ENCODE results near the gene PCDHA9.
"Not testable (repeated sequence)": the region's sequence is repeated elsewhere in the genome, so short reads cannot be mapped to it uniquely, and the experiment has no call there.

The PCDHA9 gene

DNA sequence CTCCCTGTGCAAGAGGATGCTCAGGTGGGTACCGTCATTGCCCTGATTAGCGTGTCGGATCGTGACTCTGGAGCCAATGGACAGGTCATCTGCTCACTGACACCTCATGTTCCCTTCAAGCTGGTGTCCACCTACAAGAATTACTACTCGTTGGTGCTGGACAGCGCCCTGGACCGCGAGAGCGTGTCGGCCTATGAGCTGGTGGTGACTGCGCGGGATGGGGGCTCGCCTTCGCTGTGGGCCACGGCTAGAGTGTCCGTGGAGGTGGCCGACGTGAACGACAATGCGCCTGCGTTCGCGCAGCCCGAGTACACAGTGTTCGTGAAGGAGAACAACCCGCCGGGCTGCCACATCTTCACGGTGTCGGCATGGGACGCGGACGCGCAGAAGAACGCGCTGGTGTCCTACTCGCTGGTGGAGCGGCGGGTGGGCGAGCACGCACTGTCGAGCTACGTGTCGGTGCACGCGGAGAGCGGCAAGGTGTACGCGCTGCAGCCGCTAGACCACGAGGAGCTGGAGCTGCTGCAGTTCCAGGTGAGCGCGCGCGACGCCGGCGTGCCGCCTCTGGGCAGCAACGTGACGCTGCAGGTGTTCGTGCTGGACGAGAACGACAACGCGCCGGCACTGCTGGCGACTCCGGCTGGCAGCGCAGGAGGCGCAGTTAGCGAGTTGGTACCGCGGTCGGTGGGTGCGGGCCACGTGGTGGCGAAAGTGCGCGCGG, 28.5 kb downstream of the PCDHA9 start:
- DNase-seq (ENCODE audit: low read depth) = not testable (repeated sequence)

DNA sequence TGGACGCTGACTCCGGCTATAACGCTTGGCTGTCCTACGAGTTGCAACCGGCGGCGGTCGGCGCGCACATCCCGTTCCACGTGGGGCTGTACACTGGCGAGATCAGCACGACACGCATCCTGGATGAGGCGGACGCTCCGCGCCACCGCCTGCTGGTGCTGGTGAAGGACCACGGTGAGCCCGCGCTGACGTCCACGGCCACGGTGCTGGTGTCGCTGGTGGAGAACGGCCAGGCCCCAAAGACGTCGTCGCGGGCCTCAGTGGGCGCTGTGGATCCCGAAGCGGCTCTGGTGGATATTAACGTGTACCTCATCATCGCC, 29.0 kb downstream of the PCDHA9 start:
- no peak for DNase-seq (ENCODE audit: low read depth)

DNA sequence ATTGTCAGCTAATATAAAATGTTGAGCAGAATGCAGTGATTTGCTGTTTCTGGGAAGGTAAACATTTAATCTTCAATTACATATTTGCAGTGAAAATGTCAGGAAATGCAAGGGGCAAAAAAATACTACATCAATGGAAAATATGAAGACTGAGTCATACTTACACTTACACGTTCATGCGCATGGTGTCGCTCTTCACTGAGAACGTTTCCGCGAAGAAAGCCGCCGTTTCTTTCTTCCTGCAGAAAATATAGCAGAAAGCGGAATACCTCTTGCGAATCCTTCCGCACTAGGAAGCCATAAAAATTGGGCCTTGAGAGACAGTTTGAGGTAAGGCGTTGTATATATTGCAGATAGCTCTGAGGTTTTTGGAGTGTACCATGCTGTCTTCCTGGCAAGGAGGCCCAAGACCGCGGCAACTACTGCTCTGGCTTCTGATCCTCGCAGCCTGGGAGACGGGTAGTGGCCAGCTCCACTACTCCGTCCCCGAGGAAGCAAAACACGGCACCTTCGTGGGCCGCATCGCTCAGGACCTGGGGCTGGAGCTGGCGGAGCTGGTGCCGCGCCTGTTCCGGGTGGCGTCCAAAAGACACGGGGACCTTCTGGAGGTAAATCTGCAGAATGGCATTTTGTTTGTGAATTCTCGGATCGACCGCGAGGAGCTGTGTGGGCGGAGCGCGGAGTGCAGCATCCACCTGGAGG, 33.9 kb downstream of the PCDHA9 start, which contains the start of gene PCDHA13:
TSS of gene PCDHA13 (plus strand) at position 236 of the 702 bp plus-strand sequence. CDS start at position 381, 145 bp downstream.
- DNase-seq (ENCODE audit: low read depth) = no peak

DNA sequence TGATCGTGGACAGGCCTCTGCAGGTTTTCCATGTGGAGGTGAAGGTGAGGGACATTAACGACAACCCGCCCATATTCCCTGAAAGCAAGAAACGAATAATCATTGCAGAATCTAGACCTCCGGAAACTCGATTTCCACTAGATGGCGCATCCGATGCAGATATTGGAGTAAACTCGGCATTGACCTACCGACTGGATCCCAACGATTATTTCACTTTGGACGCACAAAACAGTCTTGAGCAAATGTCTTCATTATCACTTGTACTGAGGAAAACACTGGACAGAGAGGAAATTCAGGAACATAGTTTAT, 34.4 kb downstream of the PCDHA9 start:
- no peak for DNase-seq (ENCODE audit: low read depth)

DNA sequence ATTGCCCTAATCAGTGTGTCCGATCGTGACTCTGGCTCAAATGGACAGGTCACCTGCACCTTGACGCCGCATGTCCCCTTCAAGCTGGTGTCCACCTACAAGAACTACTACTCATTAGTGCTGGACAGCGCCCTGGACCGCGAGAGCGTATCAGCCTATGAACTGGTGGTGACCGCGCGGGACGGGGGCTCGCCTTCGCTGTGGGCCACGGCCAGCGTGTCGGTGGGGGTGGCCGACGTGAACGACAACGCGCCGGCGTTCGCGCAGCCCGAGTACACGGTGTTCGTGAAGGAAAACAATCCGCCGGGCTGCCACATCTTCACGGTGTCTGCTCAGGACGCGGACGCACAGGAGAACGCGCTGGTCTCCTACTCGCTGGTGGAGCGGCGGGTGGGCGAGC, 35.2 kb downstream of the PCDHA9 start:
- DNase-seq (ENCODE audit: low read depth) = no peak

DNA sequence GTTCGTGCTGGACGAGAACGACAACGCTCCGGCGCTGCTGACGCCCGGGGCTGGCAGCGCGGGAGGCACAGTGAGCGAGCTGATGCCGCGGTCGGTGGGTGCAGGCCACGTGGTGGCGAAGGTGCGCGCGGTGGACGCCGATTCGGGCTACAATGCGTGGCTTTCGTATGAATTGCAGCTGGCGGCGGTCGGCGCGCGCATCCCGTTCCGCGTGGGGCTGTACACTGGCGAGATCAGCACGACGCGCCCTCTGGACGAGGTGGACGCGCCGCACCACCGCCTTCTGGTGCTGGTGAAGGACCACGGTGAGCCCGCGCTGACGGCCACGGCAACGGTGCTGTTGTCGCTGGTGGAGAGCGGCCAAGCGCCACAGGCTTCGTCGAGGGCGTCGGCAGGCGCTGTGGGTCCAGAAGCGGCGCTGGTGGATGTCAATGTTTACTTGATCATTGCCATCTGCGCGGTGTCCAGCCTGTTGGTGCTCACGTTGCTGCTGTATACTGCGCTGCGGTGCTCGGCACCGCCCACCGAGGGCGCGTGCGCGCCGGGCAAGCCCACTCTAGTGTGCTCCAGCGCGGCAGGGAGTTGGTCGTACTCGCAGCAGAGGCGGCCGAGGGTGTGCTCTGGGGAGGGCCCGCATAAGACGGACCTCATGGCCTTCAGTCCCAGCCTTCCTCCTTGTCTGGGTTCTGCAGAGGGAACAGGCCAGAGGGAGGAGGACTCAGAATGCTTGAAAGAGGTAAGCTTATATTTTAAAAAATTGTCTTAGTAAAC, 35.9 kb downstream of the PCDHA9 start:
- no peak for DNase-seq (ENCODE audit: low read depth)

All from CMK (cell line).